Measurements from ENCODE around the gene APLP2. TPM values are rescaled to one million over a fixed set of nuclear protein-coding genes. Genes with fewer than 3 reads are reported as not detected.

APLP2 gene
- total RNA-seq, 1 experiment from 2014 or later, result 210 TPM

- H4K20me1 ChIP-seq (ENCODE audit: insufficient read depth), result no peaks in the 10 kb centered on the region
- DNase-seq (ENCODE audit: low read depth, low spot score), result no peak
- H3K79me2 ChIP-seq (ENCODE audit: insufficient read depth, low read length), result peaks cover 87% of the 10 kb centered on the region
Measured at GRCh38 chr11:130100381-130101095, 30.8 kb downstream of the APLP2 start.

GRCh38 chr11:130101661-130102060, 32.0 kb downstream of the APLP2 start:
- Histone ChIP-seq H3K4me1 (ENCODE audit: control insufficient read depth in 1 of 2, insufficient read depth in 2 of 2, low read length in 2 of 2) (0 out of 4 replicates have a peak, but pooled peaks cover 0 to 4% of the 10 kb centered on the region in 2 experiments), H2AFZ (ENCODE audit: low read depth, low read length, poor library complexity, severe bottlenecking) (no peak overlapping the region), H3K9me2 (ENCODE audit: insufficient read depth) (no peaks in the 10 kb centered on the region), H3K4me2 (ENCODE audit: low read length) (no peak overlapping the region), H3K36me3 (ENCODE audit: control insufficient read depth in 1 of 2, insufficient read depth in 2 of 2, low read length in 2 of 2) (no peaks in the 10 kb centered on the region), H3K9me3 (ENCODE audit: control insufficient read depth in 1 of 2, insufficient read depth in 1 of 2, low read depth in 1 of 2, low read length in 2 of 2) (no peaks in the 10 kb centered on the region), H3K4me3 (replicated peaks in 1 of 2; ENCODE audit: low read depth in 1 of 2, low read length in 2 of 2) (no peak overlapping the region), H3K27ac (ENCODE audit: low read depth, low read length) (no peak overlapping the region), H3K79me2 (ENCODE audit: insufficient read depth, low read length) (peaks cover 84% of the 10 kb centered on the region), H3K27me3 (ENCODE audit: insufficient read depth, low read length) (no peaks in the 10 kb centered on the region), H4K20me1 (ENCODE audit: insufficient read depth) (no peaks in the 10 kb centered on the region), H3K9ac (ENCODE audit: low read length) (no peak overlapping the region)
- TF ChIP-seq ELF1 (IDR thresholded peaks at IDR 0.05; ENCODE audit: borderline replicate concordance, low read depth), result no peak
- no peak for TF ChIP-seq MAX (IDR thresholded peaks at IDR 0.05)
- BruUV-seq (replicated peaks), result no TSS peak
- intact Hi-C loops (cut with micrococcal nuclease), result no loop called here
- DNase-seq (ENCODE audit: low read depth, low spot score), result no peak
- ChIA-PET CTCF (no interaction called here), POLR2A (no interaction called here), RAD21 (ENCODE audit: low non-redundant PET in 1 of 2, low total read pairs in 2 of 2, uncharacterized antibody in 2 of 2, unreplicated experiment in 2 of 2) (no interaction called here)
- ATAC-seq, result no peak

More at GRCh38 chr11:130100381-130101095, 30.8 kb downstream of the APLP2 start:
- ChIA-PET RAD21 (ENCODE audit: low non-redundant PET in 1 of 2, low total read pairs in 2 of 2, uncharacterized antibody in 2 of 2, unreplicated experiment in 2 of 2) (no interaction called here), CTCF (no interaction called here), POLR2A (no interaction called here)
- Histone ChIP-seq H3K4me2 (ENCODE audit: low read length) (no peak overlapping the region), H3K9me2 (ENCODE audit: insufficient read depth) (no peaks in the 10 kb centered on the region), H3K9me3 (ENCODE audit: control insufficient read depth in 1 of 2, insufficient read depth in 1 of 2, low read depth in 1 of 2, low read length in 2 of 2) (no peaks in the 10 kb centered on the region), H2AFZ (ENCODE audit: low read depth, low read length, poor library complexity, severe bottlenecking) (no peak overlapping the region), H3K4me3 (replicated peaks in 1 of 2; ENCODE audit: low read depth in 1 of 2, low read length in 2 of 2) (no peak overlapping the region), H3K4me1 (ENCODE audit: control insufficient read depth in 1 of 2, insufficient read depth in 2 of 2, low read length in 2 of 2) (0 out of 4 replicates have a peak, but pooled peaks cover 0 to 4% of the 10 kb centered on the region in 2 experiments), H3K36me3 (ENCODE audit: control insufficient read depth in 1 of 2, insufficient read depth in 2 of 2, low read length in 2 of 2) (no peaks in the 10 kb centered on the region), H3K27me3 (ENCODE audit: insufficient read depth, low read length) (no peaks in the 10 kb centered on the region), H3K27ac (ENCODE audit: low read depth, low read length) (no peak overlapping the region), H3K9ac (ENCODE audit: low read length) (no peak overlapping the region)
- intact Hi-C loops (cut with micrococcal nuclease), result no loop called here
- ATAC-seq, result no peak
- BruUV-seq (replicated peaks), result no TSS peak
- no peak for TF ChIP-seq EZH2 (IDR thresholded peaks at IDR 0.05)
